ENCODE measurements around the gene HSPA1L.

Gene HSPA1L

GRCh38 chr6:31784098-31784925 is 30.8 kb downstream of the HSPA1L start:
- no peak overlapping the region for H3K4me3 ChIP-seq (ENCODE audit: low read depth, low read length)

GRCh38 chr6:31782126-31782855 is 32.8 kb downstream of the HSPA1L start:
- H3K4me3 ChIP-seq (ENCODE audit: low read depth, low read length), result no peak overlapping the region

GRCh38 chr6:31781244-31782125 is 33.6 kb downstream of the HSPA1L start:
- no peak overlapping the region for H3K4me3 ChIP-seq (ENCODE audit: low read depth, low read length)

GRCh38 chr6:31780507-31781243 is 34.4 kb downstream of the HSPA1L start:
- H3K4me3 ChIP-seq (ENCODE audit: low read depth, low read length), result no peak overlapping the region

GRCh38 chr6:31779908-31780307 is 35.2 kb downstream of the HSPA1L start:
- no peak overlapping the region for H3K4me3 ChIP-seq (ENCODE audit: low read depth, low read length)

GRCh38 chr6:31778999-31779885 is 35.8 kb downstream of the HSPA1L start:
- H3K4me3 ChIP-seq (ENCODE audit: low read depth, low read length), result no peak overlapping the region

GRCh38 chr6:31778193-31778592 is 36.9 kb downstream of the HSPA1L start:
- no peak overlapping the region for H3K4me3 ChIP-seq (ENCODE audit: low read depth, low read length)

GRCh38 chr6:31777667-31778050 is 37.4 kb downstream of the HSPA1L start:
- H3K4me3 ChIP-seq (ENCODE audit: low read depth, low read length), result no peak overlapping the region

GRCh38 chr6:31776989-31777666 is 38.0 kb downstream of the HSPA1L start, which contains the start of gene VWA7:
Gene VWA7, minus strand, starts transcription at chr6:31777328. Its CDS starts 549 bp downstream, at chr6:31776779.
- H3K4me3 ChIP-seq (ENCODE audit: low read depth, low read length), result no peak within 1 kb of the TSS

GRCh38 chr6:31776485-31776988 is 38.5 kb downstream of the HSPA1L start:
- no peak overlapping the region for H3K4me3 ChIP-seq (ENCODE audit: low read depth, low read length)

GRCh38 chr6:31775633-31776484 is 39.2 kb downstream of the HSPA1L start:
- no peak overlapping the region for H3K4me3 ChIP-seq (ENCODE audit: low read depth, low read length)

- no peak overlapping the region for H3K4me3 ChIP-seq (ENCODE audit: low read depth, low read length)
These were observed 39.9 kb downstream of the HSPA1L start for GRCh38 chr6:31775184-31775583.

- no peak overlapping the region for H3K4me3 ChIP-seq (ENCODE audit: low read depth, low read length)
These were observed 43.1 kb downstream of the HSPA1L start for GRCh38 chr6:31771992-31772358.

GRCh38 chr6:31770860-31771259 is 44.2 kb downstream of the HSPA1L start:
- H3K4me3 ChIP-seq (ENCODE audit: low read depth, low read length), result no peak overlapping the region

GRCh38 chr6:31769684-31770371 is 45.3 kb downstream of the HSPA1L start:
- H3K4me3 ChIP-seq (ENCODE audit: low read depth, low read length), result no peak overlapping the region

GRCh38 chr6:31768363-31769257 is 46.5 kb downstream of the HSPA1L start:
- H3K4me3 ChIP-seq (ENCODE audit: low read depth, low read length), result no peak overlapping the region

Measured in iPS-11a (cell line).